Activated CD8-positive, alpha-beta T cell treated with anti-CD3 and anti-CD28 coated beads for 36 hours (primary cell): ENCODE data around the gene GOT1. TPM values are rescaled to one million over a fixed set of nuclear protein-coding genes. Genes with fewer than 3 reads are reported as not detected.

Experiments used
- ATAC-seq: fragments of 200-7000 bp; cut with Tn5 transposase; one replicate; pipeline ENCODE4 v1.10.0; 2021; ENCODE audit warnings: mild to moderate bottlenecking, moderate library complexity
- CTCF ChIA-PET: fragments of 350-600 bp; sonication (Branson Sonifier 250); formaldehyde crosslinking; loops from one replicate; lab custom pipeline; 2021; ENCODE audit warnings: antibody characterized with exemption; lab: Charles Lee
- POLR2A ChIA-PET: fragments of 350-600 bp; sonication (Branson Sonifier 250); formaldehyde crosslinking; loops from one replicate; lab custom pipeline; 2021; ENCODE audit warnings: antibody characterized with exemption; lab: Charles Lee
- DNase-seq: peaks from one replicate; pipeline ENCODE4 v3.0.0-alpha.2; 2020
- H3K27ac Mint-ChIP-seq: one replicate; pipeline ENCODE4 v1.8.0; 2021; ENCODE audit warnings: mild to moderate bottlenecking, mixed read lengths
- H3K27me3 Mint-ChIP-seq: one replicate; pipeline ENCODE4 v1.8.0; 2021; ENCODE audit warnings: mixed read lengths
- H3K36me3 Mint-ChIP-seq: one replicate; pipeline ENCODE4 v1.8.0; 2021; ENCODE audit warnings: low read depth, mixed read lengths
- H3K4me1 Mint-ChIP-seq: one replicate; pipeline ENCODE4 v1.8.0; 2021; ENCODE audit warnings: low read depth, mixed read lengths
- H3K4me3 Mint-ChIP-seq: one replicate; pipeline ENCODE4 v1.8.0; 2021; ENCODE audit warnings: mild to moderate bottlenecking, moderate library complexity, mixed read lengths
- H3K9me3 Mint-ChIP-seq: one replicate; pipeline ENCODE4 v1.8.0; 2021; ENCODE audit warnings: mixed read lengths
- intact Hi-C: fragments of 100-400 bp; cut with micrococcal nuclease; formaldehyde crosslinking; loops from one replicate; pipeline ENCODE4 v1.10.0; 2022
- total RNA-seq, 2 experiments: library from RNA; stranded (reverse); gene quantifications; one replicate each; pipeline ENCODE4 v1.2.3, GENCODE V29; 2021
- TF ChIP-seq, protein P1 (sequence below): fragments of 200-600 bp; IDR thresholded peaks from one replicate; pipeline ENCODE4 v1.8.0; 2022; ENCODE audit warnings: antibody characterized with exemption, mild to moderate bottlenecking

The GOT1 gene
- total RNA-seq, 2 experiments from 2014 or later = 48.7 to 51.5 TPM

DNA sequence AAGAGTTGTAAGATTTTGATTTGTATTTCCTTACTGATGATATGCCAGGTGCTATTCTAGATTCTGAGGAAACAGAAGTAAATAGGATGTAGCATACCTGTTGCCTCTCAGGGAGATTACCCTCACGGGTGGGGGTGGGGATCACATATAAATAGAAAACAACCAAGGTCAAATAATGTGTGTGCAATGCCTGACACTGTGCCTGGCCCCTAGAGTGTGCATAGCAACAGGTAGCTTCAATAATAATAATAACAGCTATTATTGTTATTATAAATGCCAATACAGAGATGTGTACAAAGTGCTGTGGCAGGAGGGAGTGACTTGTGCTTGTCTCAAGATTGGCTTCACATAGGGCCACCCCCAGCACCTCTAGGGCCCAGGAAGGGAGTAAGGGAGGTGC lies 77.2 kb downstream of the GOT1 start:
- Mint-ChIP-seq H3K27ac (no peak overlapping the region), H3K27me3 (peaks cover 13% of the 10 kb centered on the region), H3K4me3 (no peak overlapping the region), H3K9me3 (no peaks in the 10 kb centered on the region), H3K36me3 (no peaks in the 10 kb centered on the region), H3K4me1 (no peaks in the 10 kb centered on the region)
- ATAC-seq = no peak
- ChIA-PET POLR2A (no interaction called here), CTCF (no interaction called here)
- no peak for DNase-seq
- intact Hi-C loops = no loop called here
- TF ChIP-seq, protein P1, sequence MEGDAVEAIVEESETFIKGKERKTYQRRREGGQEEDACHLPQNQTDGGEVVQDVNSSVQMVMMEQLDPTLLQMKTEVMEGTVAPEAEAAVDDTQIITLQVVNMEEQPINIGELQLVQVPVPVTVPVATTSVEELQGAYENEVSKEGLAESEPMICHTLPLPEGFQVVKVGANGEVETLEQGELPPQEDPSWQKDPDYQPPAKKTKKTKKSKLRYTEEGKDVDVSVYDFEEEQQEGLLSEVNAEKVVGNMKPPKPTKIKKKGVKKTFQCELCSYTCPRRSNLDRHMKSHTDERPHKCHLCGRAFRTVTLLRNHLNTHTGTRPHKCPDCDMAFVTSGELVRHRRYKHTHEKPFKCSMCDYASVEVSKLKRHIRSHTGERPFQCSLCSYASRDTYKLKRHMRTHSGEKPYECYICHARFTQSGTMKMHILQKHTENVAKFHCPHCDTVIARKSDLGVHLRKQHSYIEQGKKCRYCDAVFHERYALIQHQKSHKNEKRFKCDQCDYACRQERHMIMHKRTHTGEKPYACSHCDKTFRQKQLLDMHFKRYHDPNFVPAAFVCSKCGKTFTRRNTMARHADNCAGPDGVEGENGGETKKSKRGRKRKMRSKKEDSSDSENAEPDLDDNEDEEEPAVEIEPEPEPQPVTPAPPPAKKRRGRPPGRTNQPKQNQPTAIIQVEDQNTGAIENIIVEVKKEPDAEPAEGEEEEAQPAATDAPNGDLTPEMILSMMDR = no peak

DNA sequence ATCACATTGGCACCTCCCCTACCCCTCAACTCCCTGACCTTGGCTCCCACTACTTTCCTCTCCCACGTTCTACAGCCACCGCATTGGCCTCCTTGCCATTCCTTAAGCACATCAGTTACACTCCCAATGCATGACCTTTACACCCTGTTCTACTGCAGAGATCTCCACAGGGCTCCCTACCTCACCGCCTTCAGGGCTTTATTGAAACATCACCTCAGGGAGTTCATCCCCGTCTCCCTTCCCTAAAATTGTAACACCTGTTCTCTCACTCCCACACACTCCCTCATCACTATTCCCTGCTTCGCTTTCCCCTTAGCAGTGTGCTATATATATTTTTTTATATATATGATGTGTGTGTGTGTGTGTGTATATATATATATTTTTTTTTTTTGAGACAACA lies 82.8 kb downstream of the GOT1 start:
- no peak for DNase-seq
- Mint-ChIP-seq H3K4me3 (no peak overlapping the region), H3K36me3 (no peaks in the 10 kb centered on the region), H3K27ac (no peak overlapping the region), H3K4me1 (no peaks in the 10 kb centered on the region), H3K9me3 (no peaks in the 10 kb centered on the region), H3K27me3 (peaks cover 7% of the 10 kb centered on the region)
- intact Hi-C loops = no loop called here
- ChIA-PET CTCF (no interaction called here), POLR2A (no interaction called here)
- TF ChIP-seq, protein P1 = no peak
- no peak for ATAC-seq

Other genes with a start within 250 kb of the GOT1 start
- not detected for gene HPSE2, start 194.8 kb downstream of the GOT1 start, total RNA-seq
- 1 to 10 TPM in 1 of 2 experiments, under 1 TPM in 1; 0.83 to 1.2 TPM for gene CNNM1, start 101.3 kb downstream of the GOT1 start, total RNA-seq
- gene NKX2-3, start 102.3 kb upstream of the GOT1 start, total RNA-seq = not detected
- 10 to 100 TPM; 43.6 to 44.7 TPM for gene SLC25A28, start 189.8 kb upstream of the GOT1 start, total RNA-seq
- gene ENTPD7, start 228.9 kb upstream of the GOT1 start, total RNA-seq = 1 to 10 TPM; 1.9 to 2.2 TPM